GM18517 (cell line): ENCODE measurements around the gene KCNB1.
"Not testable (repeated sequence)": the region's sequence is repeated elsewhere in the genome, so short reads cannot be mapped to it uniquely, and the experiment has no call there.

ENCODE experiments used
- ATAC-seq: cut with Tn5 transposase; IDR thresholded peaks from one replicate; pipeline ENCODE4 v1.9.1; 2021; ENCODE audit warnings: mild to moderate bottlenecking, moderate library complexity; ENCODE audit not compliant: unreplicated experiment

KCNB1 gene

DNA sequence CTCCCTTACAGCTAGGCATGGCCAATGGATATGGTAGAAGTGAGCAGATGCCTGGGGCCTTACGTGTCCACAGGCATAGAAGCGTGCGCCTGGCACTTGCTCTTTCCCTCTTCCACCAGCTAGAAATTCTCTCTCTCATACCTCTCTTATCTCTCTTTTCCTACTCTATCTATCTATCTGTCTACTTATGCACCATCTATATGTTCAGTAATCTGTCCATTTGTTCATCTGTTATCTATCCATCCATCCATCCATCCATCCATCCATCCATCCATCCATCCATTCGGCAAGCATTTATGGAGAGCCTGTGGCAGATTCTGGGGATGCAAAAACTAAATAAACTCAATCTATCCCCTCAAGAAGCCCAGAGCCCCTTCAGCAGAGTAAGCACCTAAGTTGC is 70.2 kb downstream of the KCNB1 start:
- ATAC-seq, result no peak

DNA sequence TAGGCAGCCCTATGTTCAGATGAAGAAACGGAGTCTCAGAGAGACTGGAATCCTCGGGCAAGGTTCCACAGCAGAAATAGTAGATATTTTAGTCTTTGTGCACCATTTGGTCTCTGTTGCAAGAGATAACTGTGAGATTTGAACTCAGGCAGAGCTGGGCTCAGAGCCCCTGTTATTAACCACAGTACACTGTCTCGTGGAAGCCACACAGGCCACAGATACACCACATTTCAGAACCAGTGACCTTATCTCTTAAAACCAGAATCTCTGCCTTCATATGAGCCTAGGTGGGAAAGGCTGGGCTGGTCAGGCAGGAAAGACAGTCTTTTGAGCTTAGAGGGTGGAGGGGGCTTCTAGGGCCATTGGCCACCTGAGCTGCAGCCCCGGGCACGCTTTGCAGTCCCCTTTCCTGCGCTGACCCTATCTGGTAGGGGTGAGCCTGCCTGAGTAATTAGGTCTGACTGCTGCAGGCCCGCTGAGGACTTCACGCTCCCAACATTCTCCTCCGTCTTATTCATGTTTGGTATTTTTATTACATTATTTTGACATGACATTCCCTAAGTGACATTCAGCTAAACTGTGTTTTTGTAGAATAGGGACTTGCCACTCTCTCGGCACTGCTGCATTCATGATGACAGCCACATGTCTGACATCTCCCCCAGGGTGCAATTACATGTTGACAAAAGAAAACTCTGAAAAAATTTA is 71.1 kb downstream of the KCNB1 start:
- no peak for ATAC-seq

DNA sequence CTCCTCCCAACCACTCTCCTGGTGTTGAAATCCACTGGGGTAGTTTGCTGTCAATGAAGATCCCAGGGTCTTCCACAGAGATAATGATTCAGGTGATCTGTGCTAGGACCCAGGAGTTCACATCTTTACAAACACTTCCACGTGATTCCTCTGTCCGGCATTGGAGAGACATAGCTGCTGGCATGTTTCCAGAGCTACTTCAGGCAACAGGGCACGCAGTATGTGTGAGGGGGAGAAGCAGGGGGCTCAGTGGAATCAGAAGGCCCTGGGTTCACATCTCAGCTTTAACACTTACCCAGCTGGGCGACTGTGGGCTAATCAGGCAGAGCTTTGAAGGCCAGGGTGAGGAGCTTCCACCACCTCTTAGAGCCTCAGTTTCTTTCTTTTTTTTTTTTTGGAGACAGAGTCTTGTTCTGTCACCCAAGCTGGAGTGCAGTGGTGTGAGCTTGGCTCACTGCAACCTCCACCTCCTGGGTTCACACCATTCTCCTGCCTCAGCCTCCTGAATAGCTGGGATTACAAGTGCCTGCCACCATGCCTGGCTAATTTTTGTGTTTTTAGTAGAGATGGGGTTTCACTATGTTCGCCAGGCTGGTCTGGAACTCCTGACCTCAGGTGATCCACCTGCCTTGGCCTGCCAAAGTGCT is 72.4 kb downstream of the KCNB1 start:
- ATAC-seq, result not testable (repeated sequence)

- ATAC-seq, result no peak
Measured at GRCh38 chr20:49409302-49409974, 73.0 kb downstream of the KCNB1 start.

DNA sequence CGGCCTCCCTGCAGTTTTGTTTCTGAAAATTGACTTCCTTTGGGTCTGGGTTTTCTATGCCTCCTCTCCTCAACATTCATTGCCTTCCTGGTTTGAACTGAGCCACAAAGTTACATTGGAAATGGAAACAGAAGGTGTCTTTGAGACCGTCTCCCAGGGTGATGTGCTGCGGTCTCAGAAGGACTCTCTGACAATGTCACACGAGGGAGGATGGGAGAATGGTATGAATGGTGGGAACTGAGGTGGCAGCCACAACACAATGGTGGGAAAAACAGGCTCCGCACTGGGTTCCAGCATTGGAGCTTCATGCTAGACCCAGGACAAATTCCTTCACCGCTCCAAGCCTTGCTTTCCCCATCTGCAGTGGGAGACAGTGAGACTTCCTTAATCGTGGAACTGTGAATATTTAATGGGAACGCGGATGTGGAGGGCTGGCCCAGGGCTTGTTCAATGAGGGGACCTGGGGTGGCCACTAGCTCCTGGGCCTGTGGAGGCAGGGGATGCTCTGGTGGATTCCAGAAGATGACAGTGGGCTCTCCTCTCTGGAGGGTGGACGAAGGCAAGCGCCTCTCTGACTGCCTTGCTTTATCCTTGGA is 73.9 kb downstream of the KCNB1 start:
- no peak for ATAC-seq

- no peak for ATAC-seq
Measured at GRCh38 chr20:49406666-49407065, 75.8 kb downstream of the KCNB1 start.

- no peak for ATAC-seq
Measured at GRCh38 chr20:49405696-49406095, 76.8 kb downstream of the KCNB1 start.

DNA sequence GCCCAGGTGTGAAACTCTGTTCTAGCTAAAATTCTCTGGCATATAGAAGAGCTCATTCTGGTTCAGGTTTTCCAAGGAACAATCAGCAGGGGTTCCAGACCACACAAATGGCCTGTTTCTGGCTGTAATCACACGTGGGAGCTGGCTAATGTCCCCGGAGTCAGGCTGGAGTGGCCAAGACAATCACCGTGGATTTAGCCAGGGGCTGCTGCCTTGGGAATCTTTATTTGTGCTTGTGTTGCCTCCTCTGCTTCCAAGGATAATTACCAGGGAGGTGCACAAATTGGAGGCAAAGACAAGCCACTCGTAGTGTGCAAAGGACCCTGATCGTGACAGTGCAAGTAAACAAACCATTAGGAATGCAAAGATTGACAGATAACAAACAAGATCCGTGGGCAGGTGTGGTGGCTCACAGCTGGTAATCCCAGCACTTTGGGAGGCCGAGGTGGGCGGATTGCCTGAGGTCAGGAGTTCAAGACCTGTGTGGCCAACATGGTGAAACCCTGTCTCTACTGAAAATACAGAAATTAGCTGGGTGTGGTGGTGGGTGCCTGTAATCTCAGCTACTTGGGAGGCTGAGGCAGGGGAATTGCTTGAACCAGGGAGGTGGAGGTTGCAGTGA is 77.3 kb downstream of the KCNB1 start:
- ATAC-seq, result no peak

DNA sequence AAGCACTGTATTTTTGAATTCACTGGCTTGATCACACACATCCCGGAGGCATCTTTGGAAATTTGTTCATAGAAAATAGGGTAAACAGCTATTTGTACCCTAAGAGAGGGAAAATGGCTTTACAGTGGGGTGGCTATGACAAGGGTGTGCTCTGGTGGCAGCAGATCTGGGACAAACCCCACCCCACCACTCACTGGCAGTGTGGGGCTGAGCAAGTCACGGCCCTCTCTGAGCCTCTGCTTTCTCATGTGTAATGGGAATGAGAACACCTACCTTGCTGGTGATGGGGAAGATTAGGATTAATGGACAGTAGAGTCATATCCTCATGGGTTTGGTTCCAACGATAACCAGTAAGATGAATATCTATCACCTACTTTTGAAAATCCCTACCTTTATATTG is 78.0 kb downstream of the KCNB1 start:
- ATAC-seq, result no peak

- no peak for ATAC-seq
Measured at GRCh38 chr20:49403911-49404310, 78.6 kb downstream of the KCNB1 start.

DNA sequence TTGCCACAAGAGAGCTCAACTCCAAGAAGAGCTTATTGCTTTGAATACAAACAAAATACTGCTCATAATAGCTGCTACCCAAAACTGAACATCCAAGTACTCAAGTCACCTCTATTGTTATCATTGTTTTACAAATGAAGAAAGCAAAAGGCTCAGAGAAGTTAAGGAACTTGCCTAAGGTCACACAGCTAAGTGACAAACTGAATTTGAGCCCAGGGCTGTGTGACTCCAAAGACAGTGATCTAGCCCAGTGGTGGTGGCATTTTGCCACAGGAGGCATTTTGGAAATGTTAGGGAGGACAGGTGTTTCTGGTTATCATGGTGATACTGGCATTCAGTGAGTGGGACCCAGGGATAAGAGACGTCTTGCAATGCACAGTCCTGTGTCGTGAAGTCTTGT is 79.5 kb downstream of the KCNB1 start:
- ATAC-seq, result no peak

DNA sequence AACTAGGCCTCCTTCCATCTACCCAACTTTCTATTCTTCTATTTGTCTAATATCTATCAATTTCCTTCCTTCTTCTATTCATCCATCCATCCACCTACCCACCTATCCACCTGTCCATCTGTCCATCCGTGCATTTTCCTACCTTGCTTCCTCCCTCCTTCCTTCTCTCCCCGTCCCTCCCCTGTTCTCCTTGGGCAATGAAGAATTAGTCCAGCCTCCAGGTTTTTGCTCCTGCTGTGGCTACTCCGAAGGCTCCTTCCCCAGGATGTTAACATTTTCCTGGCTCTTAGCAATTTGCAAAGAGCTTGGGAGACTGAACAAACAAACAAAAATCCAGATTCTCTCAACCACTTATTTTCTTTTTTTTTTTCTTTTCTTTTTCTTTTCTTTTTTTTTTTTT is 81.6 kb downstream of the KCNB1 start:
- no peak for ATAC-seq

DNA sequence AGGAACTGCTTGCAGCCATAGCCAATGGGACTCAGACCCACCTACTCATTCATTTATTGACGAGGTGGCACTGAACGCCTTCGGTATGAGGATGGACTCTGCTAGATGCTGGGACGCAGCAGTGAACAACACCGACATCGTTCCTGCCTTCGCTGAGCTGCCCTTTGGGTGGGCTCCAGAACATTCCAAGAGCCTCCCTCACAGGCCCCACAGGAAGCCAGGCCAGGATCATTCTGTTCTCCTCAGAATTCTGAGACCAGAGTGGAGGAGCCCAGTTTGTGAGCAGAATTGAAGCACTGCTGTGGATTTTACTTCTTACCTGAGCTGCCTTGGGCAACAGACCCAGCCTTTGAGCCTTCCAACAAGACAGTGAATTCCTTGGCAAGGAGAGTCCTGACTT is 82.1 kb downstream of the KCNB1 start:
- ATAC-seq, result no peak

GRCh38 chr20:49399329-49399728 is 83.1 kb downstream of the KCNB1 start:
- no peak for ATAC-seq

- ATAC-seq, result no peak
Measured at GRCh38 chr20:49398401-49399144, 83.9 kb downstream of the KCNB1 start.

- ATAC-seq, result no peak
Measured at GRCh38 chr20:49397525-49397924, 84.9 kb downstream of the KCNB1 start.

DNA sequence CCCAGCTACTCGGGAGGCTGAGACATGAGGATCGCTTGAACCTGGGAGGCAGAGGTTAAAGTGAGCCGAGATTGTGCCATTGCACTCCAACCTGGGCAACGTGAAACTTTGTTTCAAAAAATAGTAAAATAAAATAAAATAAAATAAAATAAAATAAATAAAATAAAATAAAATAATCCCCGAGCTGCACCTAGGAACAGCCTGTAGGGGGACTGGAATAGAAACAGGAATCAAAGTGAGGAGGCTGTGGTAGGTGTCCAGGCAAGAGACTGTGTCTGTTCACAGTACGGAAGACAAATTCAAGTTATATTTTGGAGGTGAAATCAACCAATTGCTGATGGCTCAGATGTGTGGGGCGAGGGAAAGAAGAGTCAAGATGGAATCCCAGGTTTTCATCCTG is 86.2 kb downstream of the KCNB1 start:
- no peak for ATAC-seq

DNA sequence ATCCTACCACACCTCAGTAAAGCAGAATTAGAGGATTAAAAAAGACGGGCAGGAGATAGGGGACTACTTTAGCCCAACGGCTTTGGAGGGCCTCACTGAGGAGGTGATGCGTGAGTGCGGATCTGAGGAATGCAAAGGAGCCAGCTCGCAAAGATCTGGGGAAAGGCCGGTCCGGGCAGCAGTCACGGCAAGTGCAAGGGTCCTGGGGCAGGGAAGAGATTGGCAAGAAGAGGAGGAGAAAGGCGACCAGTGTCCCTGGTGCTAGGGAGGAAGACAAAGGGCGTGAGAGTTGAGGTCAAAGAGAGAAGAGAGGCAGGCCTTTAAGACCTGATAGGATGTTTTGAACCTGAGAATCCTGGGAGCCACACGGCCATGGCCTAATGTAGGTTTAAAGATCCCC is 86.8 kb downstream of the KCNB1 start:
- ATAC-seq, result no peak

GRCh38 chr20:49395183-49395582 is 87.3 kb downstream of the KCNB1 start:
- no peak for ATAC-seq

DNA sequence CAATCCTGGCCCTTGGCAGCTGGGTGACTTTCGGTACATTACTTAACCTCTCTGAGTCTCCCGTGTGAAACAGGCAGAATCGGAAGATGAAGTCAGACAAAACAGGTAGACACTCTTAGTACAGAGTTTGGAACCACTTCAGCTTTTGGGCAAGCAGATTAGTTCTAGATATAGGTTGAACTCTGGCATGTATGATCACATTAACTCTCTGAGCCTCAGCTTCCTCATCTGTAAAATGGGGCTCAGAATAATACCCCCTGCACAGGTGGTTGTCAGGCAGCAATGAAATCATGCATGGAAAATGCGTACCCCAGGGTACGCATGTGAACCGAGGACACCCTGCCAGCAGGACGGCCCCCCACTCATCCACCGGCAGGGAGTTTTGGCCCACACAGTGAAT is 87.7 kb downstream of the KCNB1 start:
- ATAC-seq, result no peak

GRCh38 chr20:49394264-49394663 is 88.2 kb downstream of the KCNB1 start:
- ATAC-seq, result no peak
